OCI-LY7 (cell line): Measurements from ENCODE around the gene DDX28. TPM values are rescaled to one million over a fixed set of nuclear protein-coding genes. Genes with fewer than 3 reads are reported as not detected.
"Not testable (repeated sequence)": the region's sequence is repeated elsewhere in the genome, so short reads cannot be mapped to it uniquely, and the experiment has no call there.

ENCODE experiments used
- BruUV-seq: library from RNA; stranded (reverse); fragments of 400-500 nt; replicated peaks from 2 replicates; lab custom pipeline; 2021; lab: Mats Ljungman, UMichigan
- CTCF ChIA-PET: fragments of 300-600 bp; sonication (Branson Sonifier 250); formaldehyde crosslinking; loops from one replicate; lab custom pipeline; 2022; ENCODE audit warnings: antibody characterized with exemption; ENCODE audit not compliant: unreplicated experiment; lab: Charles Lee
- POLR2A ChIA-PET: fragments of 300-600 bp; sonication (Branson Sonifier 250); formaldehyde crosslinking; loops from one replicate; lab custom pipeline; 2022; ENCODE audit warnings: antibody characterized with exemption; lab: Charles Lee
- DNase-seq: peaks from one replicate; pipeline ENCODE4 v3.0.0-alpha.2; 2015; ENCODE audit warnings: low spot score
- H2AFZ ChIP-seq: fragments of 200-600 bp; sonication (generic), shearing (Covaris generic); 2 replicates; pipeline ENCODE4 v1.6.1; 2014; ENCODE audit warnings: mild to moderate bottlenecking, antibody characterized with exemption, low read length, moderate library complexity
- H3K27ac ChIP-seq: fragments of 200-600 bp; sonication (generic); 2 replicates; pipeline ENCODE4 v1.5.1; 2014; ENCODE audit warnings: mixed run types, low read depth, mild to moderate bottlenecking, moderate library complexity, low read length, inconsistent platforms; ENCODE audit not compliant: poor library complexity, severe bottlenecking
- H3K36me3 ChIP-seq: fragments of 200-600 bp; sonication (generic); 2 replicates; pipeline ENCODE4 v1.6.1; 2014; ENCODE audit warnings: mild to moderate bottlenecking, antibody characterized with exemption, low read length, moderate library complexity, mixed read lengths; ENCODE audit not compliant: insufficient read depth
- H3K4me1 ChIP-seq: fragments of 200-600 bp; sonication (generic); 2 replicates; pipeline ENCODE4 v1.5.1; 2014; ENCODE audit warnings: mild to moderate bottlenecking, low read length; ENCODE audit not compliant: insufficient read depth, poor library complexity, severe bottlenecking
- H3K4me2 ChIP-seq: fragments of 200-600 bp; sonication (generic); 2 replicates; pipeline ENCODE4 v1.6.1; 2014; ENCODE audit warnings: mild to moderate bottlenecking, low read length
- H3K4me3 ChIP-seq: fragments of 200-600 bp; sonication (generic); 2 replicates; pipeline ENCODE4 v1.5.1; 2014; ENCODE audit warnings: mild to moderate bottlenecking, low read depth, low read length; ENCODE audit not compliant: poor library complexity, severe bottlenecking
- H3K79me2 ChIP-seq: fragments of 200-600 bp; sonication (generic); 2 replicates; pipeline ENCODE4 v1.6.1; 2016; ENCODE audit warnings: low read depth, mild to moderate bottlenecking, low read length, moderate library complexity, mixed read lengths; ENCODE audit not compliant: insufficient read depth
- H3K9me2 ChIP-seq: fragments of 200-600 bp; sonication (generic); 2 replicates; pipeline ENCODE4 v1.6.1; 2016; ENCODE audit warnings: mild to moderate bottlenecking, low read length, mixed read lengths; ENCODE audit not compliant: insufficient read depth
- H3K9me3 ChIP-seq: fragments of 200-600 bp; sonication (generic); 2 replicates; pipeline ENCODE4 v1.6.1; 2014; ENCODE audit warnings: mild to moderate bottlenecking, mixed run types, low read length, mixed read lengths
- H4K20me1 ChIP-seq: fragments of 200-600 bp; sonication (generic); 2 replicates; pipeline ENCODE4 v1.6.1; 2014; ENCODE audit warnings: mild to moderate bottlenecking, antibody characterized with exemption, low read length, moderate library complexity, mixed read lengths; ENCODE audit not compliant: insufficient read depth
- CTCF ChIP-seq: fragments of 200-600 bp; sonication (generic); conservative IDR thresholded peaks from 2 replicates; pipeline ENCODE4 v1.5.1; 2014; ENCODE audit warnings: mild to moderate bottlenecking, antibody characterized with exemption, low read length, moderate library complexity, mixed read lengths
- EZH2phosphoT487 ChIP-seq: fragments of 200-600 bp; sonication (generic); IDR thresholded peaks from 2 replicates; pipeline ENCODE4 v1.6.1; 2018; ENCODE audit warnings: low read depth, borderline replicate concordance, mild to moderate bottlenecking, mixed run types, antibody characterized with exemption, low read length, moderate library complexity, mixed read lengths
- intact Hi-C: fragments of 100-400 bp; cut with micrococcal nuclease; formaldehyde crosslinking; loops from one replicate; pipeline ENCODE4 v1.10.0; 2022; ENCODE audit not compliant: unreplicated experiment
- total RNA-seq, 2 experiments: library from RNA; depleted of rRNA in 1 of 2; stranded (reverse); fragments of >200 nt in 1 of 2; shearing (Covaris generic) in 1 of 2; gene quantifications; 2 replicates each; pipeline ENCODE4 v1.2.3, GENCODE V29; 2014 to 2022

DDX28 gene
- total RNA-seq, 2 experiments from 2014 or later, result 18.1 to 31.4 TPM

GRCh38 chr16:68035227-68035626 lies 12.2 kb upstream of the DDX28 start:
- no peak for DNase-seq
- Histone ChIP-seq H3K27ac (no peak overlapping the region), H3K36me3 (peaks cover 16% of the 10 kb centered on the region), H3K4me1 (peaks cover 35% of the 10 kb centered on the region), H3K9me2 (no peaks in the 10 kb centered on the region), H3K9me3 (no peaks in the 10 kb centered on the region), H4K20me1 (no peaks in the 10 kb centered on the region), H3K79me2 (no peaks in the 10 kb centered on the region), H2AFZ (no peak overlapping the region), H3K4me3 (no peak overlapping the region), H3K4me2 (no peak overlapping the region)
- no TSS peak for BruUV-seq
- intact Hi-C loops, result no loop called here
- ChIA-PET POLR2A (interaction anchor here (1.5 kb wide), 1 partner anchor 10 kb away, joined by 3 read pairs; no protein-coding TSS in a partner anchor), CTCF (no interaction called here)
- TF ChIP-seq CTCF (no peak), EZH2phosphoT487 (no peak)

GRCh38 chr16:68033101-68033500 lies 10.1 kb upstream of the DDX28 start:
- no peak for TF ChIP-seq EZH2phosphoT487
- no peak for TF ChIP-seq CTCF
- Histone ChIP-seq H3K9me2 (no peaks in the 10 kb centered on the region), H2AFZ (no peak overlapping the region), H3K9me3 (no peaks in the 10 kb centered on the region), H3K4me3 (no peak overlapping the region), H3K4me2 (no peak overlapping the region), H4K20me1 (no peaks in the 10 kb centered on the region), H3K79me2 (no peaks in the 10 kb centered on the region), H3K4me1 (peaks cover 16% of the 10 kb centered on the region), H3K36me3 (peaks cover 28% of the 10 kb centered on the region), H3K27ac (no peak overlapping the region)
- POLR2A ChIA-PET, result no interaction called here
- intact Hi-C loops, result no loop called here
- CTCF ChIA-PET, result no interaction called here
- DNase-seq, result no peak
- BruUV-seq, result no TSS peak

- Histone ChIP-seq H3K79me2 (no peaks in the 10 kb centered on the region), H3K9me2 (no peaks in the 10 kb centered on the region), H4K20me1 (no peaks in the 10 kb centered on the region), H3K4me3 (no peak overlapping the region), H3K4me2 (no peak overlapping the region), H3K9me3 (no peaks in the 10 kb centered on the region), H3K27ac (no peak overlapping the region), H3K36me3 (peaks cover 40% of the 10 kb centered on the region), H3K4me1 (peaks cover 5% of the 10 kb centered on the region), H2AFZ (no peak overlapping the region)
- DNase-seq, result no peak
- intact Hi-C loops, result no loop called here
- no peak for TF ChIP-seq EZH2phosphoT487
- TF ChIP-seq CTCF, result no peak
- no TSS peak for BruUV-seq
- ChIA-PET POLR2A (no interaction called here), CTCF (no interaction called here)
These were observed 8.9 kb upstream of the DDX28 start for GRCh38 chr16:68031951-68032350.

- BruUV-seq, H4K20me1 ChIP-seq, H2AFZ ChIP-seq, POLR2A ChIA-PET, H3K4me2 ChIP-seq, H3K9me3 ChIP-seq, H3K4me3 ChIP-seq, intact Hi-C loops, H3K79me2 ChIP-seq, H3K4me1 ChIP-seq, H3K27ac ChIP-seq, DNase-seq, H3K9me2 ChIP-seq: not testable (repeated sequence)
- CTCF ChIA-PET, result interaction anchor here (0.6 kb wide), 1 partner anchor 10 kb away, joined by 5 read pairs; no protein-coding TSS in a partner anchor
- peaks cover 56% of the 10 kb centered on the region for H3K36me3 ChIP-seq
These were observed 7.1 kb upstream of the DDX28 start for GRCh38 chr16:68030108-68030507.
